Omental fat pad (tissue), 4 donors: Measurements from ENCODE around the gene CXXC4. TPM values are rescaled to one million over a fixed set of nuclear protein-coding genes. Genes with fewer than 3 reads are reported as not detected.

Experiments
- ATAC-seq: fragments of 150-250 bp; one replicate; pipeline ENCODE4 v1.9.1; 2016; ENCODE audit warnings: mild to moderate bottlenecking, moderate library complexity; ENCODE audit not compliant: low FRiP score
- DNase-seq: peaks from one replicate; pipeline ENCODE4 v3.0.0-alpha.2; 2019; ENCODE audit warnings: low spot score
- CTCF ChIP-seq, 3 donors: fragments of 450-650 bp; IDR thresholded peaks; one replicate each; pipeline ENCODE4 v1.5.1; 2016 to 2017; ENCODE audit warnings: antibody characterized with exemption in 3 of 3, mild to moderate bottlenecking in 3 of 3, moderate library complexity in 2 of 3
- total RNA-seq, 4 donors: library from RNA; depleted of rRNA; stranded (reverse); fragments of >200 nt; gene quantifications; one replicate each; pipeline ENCODE4 v1.1.0, GENCODE V29; 2016

The CXXC4 gene
- total RNA-seq, 4 donors from 2014 or later, result 0.12 to 4.7 (median 0.41) TPM

GRCh38 chr4:104490096-104490769 lies 4.5 kb downstream of the CXXC4 start:
- no peak for ATAC-seq

GRCh38 chr4:104489731-104490095 lies 5.0 kb downstream of the CXXC4 start:
- TF ChIP-seq CTCF (IDR thresholded peaks at IDR 0.05), result no peak
- ATAC-seq (no peak), DNase-seq (no peak)

More at GRCh38 chr4:104490096-104490769, 4.5 kb downstream of the CXXC4 start:
- no peak for TF ChIP-seq CTCF (IDR thresholded peaks at IDR 0.05)
- DNase-seq, result no peak

GRCh38 chr4:104488151-104488550 lies 6.5 kb downstream of the CXXC4 start:
- ATAC-seq (no peak), DNase-seq (no peak)
- no peak for TF ChIP-seq CTCF (IDR thresholded peaks at IDR 0.05)

- DNase-seq (no peak), ATAC-seq (no peak)
- no peak for TF ChIP-seq CTCF (IDR thresholded peaks at IDR 0.05)
Measured at GRCh38 chr4:104486716-104487504, 7.8 kb downstream of the CXXC4 start.

- ATAC-seq (no peak), DNase-seq (no peak)
- no peak for TF ChIP-seq CTCF (IDR thresholded peaks at IDR 0.05)
Measured at GRCh38 chr4:104475652-104476051, 19.0 kb downstream of the CXXC4 start.

GRCh38 chr4:104472766-104473165 lies 21.9 kb downstream of the CXXC4 start:
- no peak for DNase-seq
- TF ChIP-seq CTCF (IDR thresholded peaks at IDR 0.05), result no peak
- no peak for ATAC-seq

- TF ChIP-seq CTCF (IDR thresholded peaks at IDR 0.05), result no peak
- DNase-seq, result no peak
Measured at GRCh38 chr4:104470770-104471169, 23.9 kb downstream of the CXXC4 start.

More at GRCh38 chr4:104470770-104471169, 23.9 kb downstream of the CXXC4 start:
- no peak for ATAC-seq
